Astrocyte (in vitro differentiated cells and primary cell): ENCODE data around the gene CHAD.

Experiments used
- CTCF ChIP-seq: IDR thresholded peaks from 2 replicates; pipeline ENCODE4 v1.5.1; 2011; ENCODE audit warnings: low read depth, mild to moderate bottlenecking, inconsistent platforms, low read length, moderate library complexity; ENCODE audit not compliant: insufficient read depth
- EZH2 ChIP-seq: IDR thresholded peaks from 2 replicates; pipeline ENCODE4 v1.6.1; 2012; ENCODE audit warnings: mild to moderate bottlenecking, low read length, inconsistent platforms; ENCODE audit not compliant: insufficient read depth

GRCh38 chr17:50459756-50460155 lies 8.9 kb downstream of the CHAD start:
- TF ChIP-seq CTCF (no peak), EZH2 (no peak)
